ENCODE data around the gene POP5. TPM values are rescaled to one million over a fixed set of nuclear protein-coding genes. Genes with fewer than 3 reads are reported as not detected.

Gene POP5
- total and polyA plus RNA-seq, 2 of the 4 experiments (the other 2 are of a cell fraction): 69.5 to 99.4 TPM

- TF ChIP-seq, protein P1, sequence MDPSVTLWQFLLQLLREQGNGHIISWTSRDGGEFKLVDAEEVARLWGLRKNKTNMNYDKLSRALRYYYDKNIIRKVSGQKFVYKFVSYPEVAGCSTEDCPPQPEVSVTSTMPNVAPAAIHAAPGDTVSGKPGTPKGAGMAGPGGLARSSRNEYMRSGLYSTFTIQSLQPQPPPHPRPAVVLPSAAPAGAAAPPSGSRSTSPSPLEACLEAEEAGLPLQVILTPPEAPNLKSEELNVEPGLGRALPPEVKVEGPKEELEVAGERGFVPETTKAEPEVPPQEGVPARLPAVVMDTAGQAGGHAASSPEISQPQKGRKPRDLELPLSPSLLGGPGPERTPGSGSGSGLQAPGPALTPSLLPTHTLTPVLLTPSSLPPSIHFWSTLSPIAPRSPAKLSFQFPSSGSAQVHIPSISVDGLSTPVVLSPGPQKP (IDR thresholded peaks at IDR 0.05; ENCODE audit: borderline replicate concordance, low read depth, low read length): no peak
- TF ChIP-seq RCOR1 (IDR thresholded peaks at IDR 0.05; ENCODE audit: insufficient replicate concordance, low read length) (no peak), BHLHE40 (IDR thresholded peaks at IDR 0.05; ENCODE audit: low read depth, low read length) (no peak)
These were observed 51.4 kb downstream of the POP5 start (continued) for GRCh38 chr12:120529641-120530417.

Measured in IMR-90 (cell line).